ENCODE results near the gene CHST9. TPM values are rescaled to one million over a fixed set of nuclear protein-coding genes. Genes with fewer than 3 reads are reported as not detected.

The CHST9 gene
- total and polyA plus RNA-seq, 2 of the 4 experiments (the other 2 are of a cell fraction): not detected

DNA sequence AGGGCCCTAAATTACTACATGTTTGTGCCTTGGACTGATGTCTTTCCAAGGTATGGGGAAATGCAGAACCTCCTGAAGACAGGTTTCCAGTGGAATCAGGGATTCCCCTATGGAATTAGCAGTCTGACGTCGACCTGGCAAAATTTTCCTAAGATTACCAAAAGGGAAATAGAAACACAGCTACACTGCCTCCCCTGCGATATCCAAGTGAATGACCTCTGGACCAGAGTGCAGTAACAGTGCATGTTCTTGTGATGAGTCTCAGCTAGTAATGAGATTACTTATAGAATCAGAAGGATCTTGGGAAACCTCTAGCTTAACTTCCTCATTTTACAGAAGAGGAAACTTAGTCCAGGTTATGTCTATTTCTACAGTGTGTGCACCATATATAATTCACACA is 21.3 kb upstream of the CHST9 start:
- no peak overlapping the region for H3K4me2 ChIP-seq (ENCODE audit: low read depth, low read length)
- no peak overlapping the region for H3K18ac ChIP-seq (ENCODE audit: low read depth, low read length)
- POLR2A ChIA-PET (ENCODE audit: unreplicated experiment): no interaction called here
- H2BK120ac ChIP-seq (ENCODE audit: low read depth, low read length): no peak overlapping the region
- no peak overlapping the region for H3K56ac ChIP-seq (ENCODE audit: extremely low read depth, insufficient read depth, low read length)
- dilution Hi-C loops (cut with HindIII; ENCODE audit: low sequenced_read_pairs, unreplicated experiment) (no loop called here), intact Hi-C loops (cut with micrococcal nuclease) (no loop called here), in situ Hi-C loops (cut with MboI; ENCODE audit: low sequenced_read_pairs) (no loop called here)
- H3K4ac ChIP-seq (ENCODE audit: low read depth, low read length): no peak overlapping the region
- H4K5ac ChIP-seq (ENCODE audit: low read depth, low read length): no peak overlapping the region
- no peak overlapping the region for H3K27ac ChIP-seq (ENCODE audit: insufficient read depth, low read length)
- WGBS, 2 experiments (ENCODE audit: extremely low coverage in 2 of 2, insufficient read length in 1 of 2): no CpG with 5 or more reads among the region's 3 CpGs
- CTCF ChIA-PET: no interaction called here
- TF ChIP-seq MAZ (IDR thresholded peaks at IDR 0.05; ENCODE audit: borderline replicate concordance, low read depth, low read length) (no peak), POLR2A (IDR thresholded peaks at IDR 0.05; ENCODE audit: low read depth, low read length) (no peak), RAD21 (IDR thresholded peaks at IDR 0.05; ENCODE audit: low read length) (no peak), USF2 (IDR thresholded peaks at IDR 0.05; ENCODE audit: low read depth, low read length) (no peak), NFE2L2 (IDR thresholded peaks at IDR 0.05; ENCODE audit: low read depth, low read length) (no peak), CEBPB (IDR thresholded peaks at IDR 0.05; ENCODE audit: low read depth, low read length) (no peak), FOS (IDR thresholded peaks at IDR 0.05; ENCODE audit: low read depth, low read length) (no peak), CHD1 (IDR thresholded peaks at IDR 0.05; ENCODE audit: low read depth, low read length) (no peak), RFX5 (IDR thresholded peaks at IDR 0.05; ENCODE audit: low read depth, low read length) (no peak), MXI1 (IDR thresholded peaks at IDR 0.05; ENCODE audit: borderline replicate concordance, low read depth, low read length) (no peak), RCOR1 (IDR thresholded peaks at IDR 0.05; ENCODE audit: insufficient replicate concordance, low read length) (no peak), CTCF (conservative IDR thresholded peaks at IDR 0.05; ENCODE audit: low read depth, low read length) (no peak), SMC3 (IDR thresholded peaks at IDR 0.05; ENCODE audit: low read depth, low read length) (no peak), BHLHE40 (IDR thresholded peaks at IDR 0.05; ENCODE audit: low read depth, low read length) (no peak)
- TF ChIP-seq, protein P1, sequence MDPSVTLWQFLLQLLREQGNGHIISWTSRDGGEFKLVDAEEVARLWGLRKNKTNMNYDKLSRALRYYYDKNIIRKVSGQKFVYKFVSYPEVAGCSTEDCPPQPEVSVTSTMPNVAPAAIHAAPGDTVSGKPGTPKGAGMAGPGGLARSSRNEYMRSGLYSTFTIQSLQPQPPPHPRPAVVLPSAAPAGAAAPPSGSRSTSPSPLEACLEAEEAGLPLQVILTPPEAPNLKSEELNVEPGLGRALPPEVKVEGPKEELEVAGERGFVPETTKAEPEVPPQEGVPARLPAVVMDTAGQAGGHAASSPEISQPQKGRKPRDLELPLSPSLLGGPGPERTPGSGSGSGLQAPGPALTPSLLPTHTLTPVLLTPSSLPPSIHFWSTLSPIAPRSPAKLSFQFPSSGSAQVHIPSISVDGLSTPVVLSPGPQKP (IDR thresholded peaks at IDR 0.05; ENCODE audit: borderline replicate concordance, low read depth, low read length): no peak
- no peak overlapping the region for H4K8ac ChIP-seq (ENCODE audit: low read depth in 2 of 2, low read length in 2 of 2)
- H2BK5ac ChIP-seq (ENCODE audit: low read depth, low read length, poor library complexity, severe bottlenecking): no peak overlapping the region
- no peaks in the 10 kb centered on the region for H3K79me1 ChIP-seq (ENCODE audit: low read depth in 1 of 2, low read length in 2 of 2)
- no TSS peak for BruUV-seq (replicated peaks)
- H3K9me1 ChIP-seq (ENCODE audit: insufficient read depth, low read length): no peaks in the 10 kb centered on the region
- no peak overlapping the region for H3K9ac ChIP-seq (ENCODE audit: low read depth, low read length)
- H4K20me1 ChIP-seq (ENCODE audit: insufficient read depth, low read length): no peaks in the 10 kb centered on the region
- H2AK9ac ChIP-seq (replicated peaks; ENCODE audit: low read depth, low read length, poor library complexity): no peak overlapping the region
- H3K4me3 ChIP-seq (ENCODE audit: insufficient read depth, low read depth, low read length): no peak overlapping the region
- no peak overlapping the region for H3K14ac ChIP-seq (replicated peaks; ENCODE audit: low read depth, low read length)
- H2BK20ac ChIP-seq (ENCODE audit: low read depth, low read length): no peak overlapping the region
- H4K91ac ChIP-seq (ENCODE audit: insufficient read depth, low read depth, low read length): no peak overlapping the region
- ATAC-seq (ENCODE audit: low read depth) (no peak), DNase-seq (no peak)
- H3K27me3 ChIP-seq (ENCODE audit: control insufficient read depth, insufficient read depth, low read length): no peaks in the 10 kb centered on the region
- H2AK5ac ChIP-seq (ENCODE audit: low read depth, low read length): no peak overlapping the region
- H3K36me3 ChIP-seq (ENCODE audit: control insufficient read depth, insufficient read depth, low read length): no peaks in the 10 kb centered on the region
- peaks cover 9% of the 10 kb centered on the region for H3K9me3 ChIP-seq (ENCODE audit: control insufficient read depth, insufficient read depth, low read length)
- no peak overlapping the region for H2BK15ac ChIP-seq (ENCODE audit: low read depth, low read length)
- H3K4me1 ChIP-seq (ENCODE audit: control insufficient read depth, insufficient read depth, low read length): no peaks in the 10 kb centered on the region
- no peak overlapping the region for H2AFZ ChIP-seq (replicated peaks; ENCODE audit: low read length, poor library complexity)
- no peak overlapping the region for H3K23ac ChIP-seq (ENCODE audit: low read depth, low read length)

Measured in IMR-90 (cell line).